ENCODE measurements around the gene SCD5.

The SCD5 gene

GRCh38 chr4:82584931-82585330, 213.7 kb downstream of the SCD5 start:
- DNase-seq, result no peak

- no peak for DNase-seq
Measured at GRCh38 chr4:82583897-82584587, 214.6 kb downstream of the SCD5 start.

- DNase-seq, result no peak
Measured at GRCh38 chr4:82579932-82580331, 218.7 kb downstream of the SCD5 start.

Measured in NCI-H2081 (cell line).